H1 (cell line): ENCODE results near the gene CAMKMT. TPM values are rescaled to one million over a fixed set of nuclear protein-coding genes. Genes with fewer than 3 reads are reported as not detected.

Experiments
- CTCF ChIA-PET: fragments of 300-600 bp; sonication (Branson Sonifier 250); formaldehyde crosslinking; loops from one replicate; lab custom pipeline; 2021; ENCODE audit not compliant: partially characterized antibody; lab: Charles Lee
- POLR2A ChIA-PET: fragments of 300-600 bp; sonication (Branson Sonifier 250); formaldehyde crosslinking; loops from one replicate; lab custom pipeline; 2021; ENCODE audit warnings: inconsistent platforms; ENCODE audit not compliant: partially characterized antibody; lab: Charles Lee
- DNase-seq, 2 experiments: peaks; one replicate each; pipeline versions ENCODE4 v3.0.0 to v3.0.0-alpha.2; 2010 to 2022; ENCODE audit warnings: low spot score in 2 of 2, low read depth in 1 of 2, mixed read lengths in 1 of 2
- FAIRE-seq: peaks from 2 replicates; lab custom pipeline; 2011; peaks lifted over from hg19 to GRCh38; lab: Jason Lieb, UNC
- H2AFZ ChIP-seq: 2 replicates; pipeline ENCODE4 v1.8.1; 2012; ENCODE audit warnings: low read length, inconsistent platforms
- H2AK5ac ChIP-seq: 2 replicates; pipeline ENCODE4 v1.6.1; 2013; ENCODE audit warnings: low read depth, low read length
- H2BK120ac ChIP-seq: replicated peaks from 2 replicates; pipeline ENCODE3; 2013; ENCODE audit warnings: low read depth, low read length, inconsistent platforms
- H2BK12ac ChIP-seq: 2 replicates; pipeline ENCODE4 v1.6.1; 2013; ENCODE audit warnings: low read depth, low read length
- H2BK15ac ChIP-seq: 2 replicates; pipeline ENCODE4 v1.6.1; 2013; ENCODE audit warnings: low read length
- H2BK20ac ChIP-seq: 2 replicates; pipeline ENCODE4 v1.6.1; 2013; ENCODE audit warnings: low read length
- H2BK5ac ChIP-seq: 2 replicates; pipeline ENCODE4 v1.6.1; 2013; ENCODE audit warnings: low read depth, low read length
- H3K14ac ChIP-seq: 2 replicates; pipeline ENCODE4 v1.6.1; 2013; ENCODE audit warnings: inconsistent platforms; ENCODE audit not compliant: insufficient read length
- H3K18ac ChIP-seq: 2 replicates; pipeline ENCODE4 v1.6.1; 2013; ENCODE audit warnings: low read length; ENCODE audit errors: extremely low read depth
- H3K23ac ChIP-seq: 2 replicates; pipeline ENCODE4 v1.6.1; 2013; ENCODE audit warnings: inconsistent platforms; ENCODE audit not compliant: insufficient read length
- H3K23me2 ChIP-seq: 2 replicates; pipeline ENCODE4 v1.6.1; 2013; ENCODE audit warnings: low read depth, low read length
- H3K27ac ChIP-seq: 2 replicates; pipeline ENCODE4 v1.6.1; 2011; ENCODE audit warnings: low read depth, low read length, inconsistent platforms
- H3K27me3 ChIP-seq, 4 experiments: replicated peaks in 1 of 4; 1 replicate in 1 of 4; 2 replicates in 3 of 4; pipeline versions ENCODE4 v1.6.1 to v1.8.1; 2011 to 2013; ENCODE audit warnings: low read length in 3 of 4, mild to moderate bottlenecking in 3 of 4, inconsistent platforms in 2 of 4, mixed read lengths in 2 of 4, moderate library complexity in 1 of 4; ENCODE audit not compliant: control insufficient read depth in 3 of 4, insufficient read depth in 3 of 4; ENCODE audit errors: extremely low read depth in 1 of 4
- H3K36me3 ChIP-seq, 4 experiments: 2 replicates each; pipeline versions ENCODE4 v1.6.1 to v1.8.1; 2011 to 2013; ENCODE audit warnings: mild to moderate bottlenecking in 4 of 4, low read length in 3 of 4, moderate library complexity in 2 of 4, control low read depth in 1 of 4, inconsistent platforms in 1 of 4; ENCODE audit not compliant: insufficient read depth in 4 of 4, control insufficient read depth in 2 of 4
- H3K4ac ChIP-seq: replicated peaks from 2 replicates; pipeline ENCODE3; 2013; ENCODE audit warnings: low read length, low read depth, mixed read lengths, inconsistent platforms; ENCODE audit not compliant: insufficient read length
- H3K4me1 ChIP-seq, 4 experiments: replicated peaks in 1 of 4; 1 replicate in 1 of 4; 2 replicates in 3 of 4; pipeline versions ENCODE4 v1.6.1 to v1.8.1; 2011 to 2013; ENCODE audit warnings: low read length in 3 of 4, inconsistent platforms in 2 of 4, mixed read lengths in 1 of 4; ENCODE audit not compliant: insufficient read depth in 4 of 4, control insufficient read depth in 3 of 4
- H3K4me2 ChIP-seq, 2 experiments: 2 replicates each; pipeline versions ENCODE4 v1.6.1 to v1.8.1; 2011 to 2013; ENCODE audit warnings: low read depth in 2 of 2, low read length in 2 of 2, control low read depth in 1 of 2, inconsistent platforms in 1 of 2, mild to moderate bottlenecking in 1 of 2; ENCODE audit not compliant: insufficient read depth in 1 of 2
- H3K4me3 ChIP-seq, 4 experiments: fragments of 200-600, 300-600 bp in 1 of 4; sonication (generic), shearing (Covaris generic), sonication (Bioruptor Twin) in 1 of 4; 2 replicates each; pipeline versions ENCODE4 v1.5.1 to v1.8.1; 2011 to 2016; ENCODE audit warnings: low read length in 4 of 4, low read depth in 3 of 4, control low read depth in 2 of 4, inconsistent platforms in 2 of 4, mild to moderate bottlenecking in 2 of 4, mixed read lengths in 1 of 4, moderate library complexity in 1 of 4; ENCODE audit not compliant: insufficient read depth in 2 of 4; ENCODE audit errors: extremely low read depth in 1 of 4
- H3K56ac ChIP-seq: replicated peaks from 2 replicates; pipeline ENCODE3; 2013; ENCODE audit warnings: low read depth, mild to moderate bottlenecking, mixed read lengths, low read length, inconsistent platforms; ENCODE audit not compliant: insufficient read length
- H3K79me1 ChIP-seq: 2 replicates; pipeline ENCODE4 v1.6.1; 2013; ENCODE audit warnings: low read depth, low read length, control low read depth
- H3K79me2 ChIP-seq, 2 experiments: 2 replicates each; pipeline versions ENCODE4 v1.6.1 to v1.8.1; 2012 to 2013; ENCODE audit warnings: low read length in 2 of 2, mild to moderate bottlenecking in 2 of 2, inconsistent platforms in 1 of 2; ENCODE audit not compliant: insufficient read depth in 2 of 2, control insufficient read depth in 1 of 2
- H3K9ac ChIP-seq, 4 experiments: replicated peaks in 1 of 4; 1 replicate in 1 of 4; 2 replicates in 3 of 4; pipeline versions ENCODE4 v1.6.1 to v1.8.1; 2011 to 2013; ENCODE audit warnings: low read depth in 3 of 4, low read length in 3 of 4, control low read depth in 2 of 4, mild to moderate bottlenecking in 2 of 4, moderate library complexity in 2 of 4, inconsistent platforms in 1 of 4; ENCODE audit errors: extremely low read depth in 1 of 4
- H3K9me3 ChIP-seq, 2 experiments: 2 replicates each; pipeline versions ENCODE4 v1.6.1 to v1.8.1; 2012 to 2013; ENCODE audit warnings: mild to moderate bottlenecking in 2 of 2, moderate library complexity in 2 of 2, control low read depth in 1 of 2, inconsistent platforms in 1 of 2, low read depth in 1 of 2, low read length in 1 of 2, mixed read lengths in 1 of 2; ENCODE audit not compliant: insufficient read depth in 2 of 2
- H4K20me1 ChIP-seq, 2 experiments: replicated peaks in 1 of 2; 2 replicates each; pipeline versions ENCODE3 to v1.8.1; 2011 to 2013; ENCODE audit warnings: inconsistent platforms in 2 of 2, low read length in 2 of 2, mild to moderate bottlenecking in 1 of 2; ENCODE audit not compliant: insufficient read depth in 2 of 2, control insufficient read depth in 1 of 2
- H4K5ac ChIP-seq: 2 replicates; pipeline ENCODE4 v1.6.1; 2013; ENCODE audit warnings: low read length, low read depth, mixed read lengths, inconsistent platforms; ENCODE audit not compliant: insufficient read length
- H4K8ac ChIP-seq: 2 replicates; pipeline ENCODE4 v1.8.0; 2013; ENCODE audit warnings: mild to moderate bottlenecking, moderate library complexity, low read length, inconsistent platforms; ENCODE audit not compliant: insufficient read depth; ENCODE audit errors: extremely low read depth
- H4K91ac ChIP-seq: replicated peaks from 2 replicates; pipeline ENCODE3; 2013; ENCODE audit warnings: low read length, mixed read lengths, inconsistent platforms; ENCODE audit not compliant: insufficient read length
- ASH2L ChIP-seq: fragments of 200-600, 300-600 bp; sonication (generic); IDR thresholded peaks from one replicate; pipeline ENCODE4 v1.7.1; 2017; ENCODE audit warnings: low read length
- CTBP2 ChIP-seq: IDR thresholded peaks from 2 replicates; pipeline ENCODE4 v1.7.0; 2011; ENCODE audit warnings: borderline replicate concordance, mild to moderate bottlenecking, moderate library complexity, mixed read lengths, low read length; ENCODE audit not compliant: insufficient read depth, insufficient read length
- GTF2F1 ChIP-seq: IDR thresholded peaks from 2 replicates; pipeline ENCODE4 v1.6.1; 2012; ENCODE audit warnings: low read depth, low read length, improper control_type of control experiment, borderline replicate concordance
- NANOG ChIP-seq: IDR thresholded peaks from 2 replicates; pipeline ENCODE4 v1.6.1; 2011; ENCODE audit warnings: low read length, low read depth, mild to moderate bottlenecking, inconsistent platforms; ENCODE audit not compliant: insufficient read depth, poor library complexity, severe bottlenecking
- SAP30 ChIP-seq: fragments of 300-600 bp; sonication (generic); IDR thresholded peaks from 2 replicates; pipeline ENCODE4 v1.7.1; 2012; ENCODE audit warnings: low read length, moderate library complexity, mild to moderate bottlenecking, inconsistent platforms; ENCODE audit not compliant: insufficient read depth, insufficient replicate concordance
- SP2 ChIP-seq: IDR thresholded peaks from 2 replicates; pipeline ENCODE4 v1.6.1; 2012; ENCODE audit warnings: mild to moderate bottlenecking, low read length, inconsistent platforms
- SUZ12 ChIP-seq: fragments of 200-600 bp; sonication (generic); IDR thresholded peaks from 2 replicates; pipeline ENCODE4 v1.6.1; 2012; ENCODE audit warnings: mild to moderate bottlenecking, inconsistent platforms, low read length, moderate library complexity, mixed read lengths
- TEAD4 ChIP-seq: IDR thresholded peaks from 2 replicates; pipeline ENCODE4 v1.6.1; 2012; ENCODE audit warnings: low read depth, low read length, inconsistent platforms, mixed read lengths
- WGBS, 2 experiments: shearing (Covaris generic) in 1 of 2; methylation state at CpG; one replicate each; pipeline versions ENCODE4 v1.1.6 to v1.1.7; 2013 to 2015; ENCODE audit warnings: low lambda C conversion rate in 2 of 2, mixed read lengths in 2 of 2, inconsistent platforms in 1 of 2, low coverage in 1 of 2, missing lambda C conversion rate in 1 of 2; ENCODE audit not compliant: insufficient replicate concordance in 2 of 2, insufficient coverage in 1 of 2, insufficient read length in 1 of 2; ENCODE audit errors: extremely low coverage in 1 of 2, missing lambda C conversion rate in 1 of 2; 5-methylcytosine and 5-hydroxymethylcytosine counted together
- long read RNA-seq, 2 experiments: library from RNA in 1 of 2; library from capped mRNA in 1 of 2; stranded (forward); transcript quantifications; one replicate each; pipeline ENCODE4 v2.0.0, GENCODE V29; 2021; ENCODE audit warnings: inconsistent platforms in 1 of 2
- polyA minus RNA-seq, 3 experiments: library from RNA; depleted of rRNA, polyadenylated mRNA; stranded (reverse); fragments of >200 nt; gene quantifications; 1 replicate in 2 of 3; 2 replicates in 1 of 3; pipeline ENCODE4 v1.2.3, GENCODE V29; 2011
- polyA plus RNA-seq, 7 experiments: library from polyadenylated mRNA; depleted of rRNA in 3 of 7; stranded (reverse) in 5 of 7; unstranded in 2 of 7; fragments of >200 nt in 5 of 7; fragments of 200-250 nt in 2 of 7; gene quantifications; 1 replicate in 5 of 7; 2 replicates in 1 of 7; 4 replicates in 1 of 7; pipeline versions ENCODE4 v1.2.1 to v1.2.3, GENCODE V29; 2011 to 2013; ENCODE audit warnings: missing spikeins in 2 of 7, mixed read lengths in 2 of 7
- total RNA-seq: library from RNA; stranded (reverse); fragmentation: NEBNext Ultra II Directional; extraction: Animal tissue kit (Norgen Biotek cat#: 25700); gene quantifications from 2 replicates; pipeline ENCODE4 v1.2.1, GENCODE V29; 2021

CAMKMT gene
- total RNA-seq, result 18.6 and 22.4 TPM in 2 replicates
- 14.7 TPM in 2 replicates for polyA plus RNA-seq (2011; rRNA removed)
- polyA plus RNA-seq (2011; cell fraction: cytosol; rRNA removed), result 15.6 TPM
- 6.5 TPM for polyA plus RNA-seq (2011; cell fraction: nucleus; rRNA removed)
- 14.9 to 27.4 TPM (median 16.5 TPM) in 4 replicates for polyA plus RNA-seq (2012, experiment 1 of 2)
- 5.8 TPM for polyA plus RNA-seq (2012, experiment 2 of 2)
- polyA plus RNA-seq (2013, experiment 1 of 2), result 16.8 TPM
- polyA plus RNA-seq (2013, experiment 2 of 2), result 17.5 TPM
- 15.5 and 18.5 TPM in 2 replicates for polyA minus RNA-seq (2011; rRNA and poly(A)+ RNA removed)
- 7.6 TPM for polyA minus RNA-seq (2011; cell fraction: cytosol; rRNA and poly(A)+ RNA removed)
- 73.9 TPM for polyA minus RNA-seq (2011; cell fraction: nucleus; rRNA and poly(A)+ RNA removed)
- long read RNA-seq, experiment 1, partial matches to known transcripts, result 2 of 4 reads
- long read RNA-seq, experiment 1, other reads (novel, unspliced or antisense), result 1 of 4 reads
- long read RNA-seq, experiment 2, partial matches to known transcripts, result 1 of 2 reads
- long read RNA-seq, experiment 2, other reads (novel, unspliced or antisense), result 1 of 2 reads

- POLR2A ChIA-PET, result interaction anchor here (0.7 to 2.7 kb wide), 10 partner anchors 9 to 441 kb away, joined by 3 to 11 read pairs (median 4); no protein-coding TSS in a partner anchor
- peaks cover 5 to 61% of the 10 kb centered on the region in 2 experiments for H3K79me2 ChIP-seq
- no peak within 1 kb of the TSS for H3K23ac ChIP-seq
- TF ChIP-seq ASH2L (peak; percentile 98), CTBP2 (peak; percentile 73), SP2 (no peak), TEAD4 (peak; percentile 79), GTF2F1 (no peak), SAP30 (peak; percentile 54), SUZ12 (no peak), NANOG (peak; percentile 44)
Measured at GRCh38 chr2:44361330-44362206, at the start of gene CAMKMT, which contains the start of gene PREPL. TSS of gene CAMKMT (plus strand) at chr2:44361947. TSS of gene PREPL (minus strand) at chr2:44361494. CDS start at chr2:44346342, 15,152 bp downstream.

More at GRCh38 chr2:44361330-44362206, at the start of gene CAMKMT, which contains the start of gene PREPL:
- Histone ChIP-seq H2BK15ac (peak within 1 kb of the TSS; percentile 32; the same call in 1 of the 2 replicates), H3K4ac (no peak within 1 kb of the TSS), H3K27ac (peak within 1 kb of the TSS; percentile 100), H2BK20ac (no peak within 1 kb of the TSS), H4K91ac (peak within 1 kb of the TSS; percentile 49), H2BK12ac (peak within 1 kb of the TSS; percentile 99), H3K36me3 (no peaks in the 10 kb centered on the region), H3K56ac (no peak within 1 kb of the TSS), H3K79me1 (no peaks in the 10 kb centered on the region), H2BK120ac (peak within 1 kb of the TSS; percentile 75), H4K5ac (peak within 1 kb of the TSS; percentile 65), H3K23me2 (peaks cover 11% of the 10 kb centered on the region), H2AK5ac (no peak within 1 kb of the TSS), H3K18ac (peak within 1 kb of the TSS; percentile 100), H3K14ac (no peak within 1 kb of the TSS), H2AFZ (peak within 1 kb of the TSS; percentile 100), H3K4me1 (peaks cover 0 to 3% (median 3%) of the 10 kb centered on the region in 4 experiments; a peak in 3 of 7 replicates), H4K8ac (peak within 1 kb of the TSS; percentile 95; the same call in 1 of the 2 replicates), H2BK5ac (peak within 1 kb of the TSS; percentile 100), H3K9ac (peak within 1 kb of the TSS; percentile 74 to 99 (median 88)), H3K4me2 (peak within 1 kb of the TSS; percentile 72 to 90), H4K20me1 (no peaks in the 10 kb centered on the region), H3K4me3 (peak within 1 kb of the TSS; percentile 79 to 92 (median 88)), H3K27me3 (no peaks in the 10 kb centered on the region), H3K9me3 (no peaks in the 10 kb centered on the region)
- WGBS, 2 experiments, result 1% methylated on average over 55 of the region's 57 CpGs; no CpG with 5 or more reads in 1 of the 2 experiments
- CTCF ChIA-PET, result interaction anchor here (0.5 to 1.9 kb wide), 9 partner anchors 8 to 595 kb away, joined by 3 to 7 read pairs (median 3); no protein-coding TSS in a partner anchor
- FAIRE-seq, result peak; percentile 85
- DNase-seq, result peak; percentile 93 to 98
